SJCRH30 (cell line): Measurements from ENCODE around the gene CELSR2. TPM values are rescaled to one million over a fixed set of nuclear protein-coding genes. Genes with fewer than 3 reads are reported as not detected.
"Not testable (repeated sequence)": the region's sequence is repeated elsewhere in the genome, so short reads cannot be mapped to it uniquely, and the experiment has no call there.

ENCODE experiments used
- DNase-seq, 2 experiments: peaks; one replicate each; pipeline ENCODE4 v3.0.0-alpha.2; 2015 to 2020
- H3K27ac ChIP-seq: fragments of 250-450 bp; sonication (Bioruptor Pico); 2 replicates; pipeline ENCODE4 v1.5.1; 2020; ENCODE audit warnings: mild to moderate bottlenecking, moderate library complexity
- H3K27me3 ChIP-seq: fragments of 250-450 bp; sonication (Bioruptor Pico); 2 replicates; pipeline ENCODE4 v1.5.1; 2020; ENCODE audit warnings: mild to moderate bottlenecking, moderate library complexity
- H3K36me3 ChIP-seq: fragments of 250-450 bp; sonication (Bioruptor Pico); 2 replicates; pipeline ENCODE4 v1.5.1; 2020; ENCODE audit warnings: mild to moderate bottlenecking, moderate library complexity
- H3K4me1 ChIP-seq: fragments of 250-450 bp; sonication (Bioruptor Pico); 2 replicates; pipeline ENCODE4 v1.5.1; 2020; ENCODE audit warnings: mild to moderate bottlenecking, moderate library complexity
- H3K4me3 ChIP-seq: fragments of 250-450 bp; sonication (Bioruptor Pico); 2 replicates; pipeline ENCODE4 v1.5.1; 2020; ENCODE audit warnings: mild to moderate bottlenecking, moderate library complexity
- H3K9me3 ChIP-seq: fragments of 250-450 bp; sonication (Bioruptor Pico); replicated peaks from 2 replicates; pipeline ENCODE4 v1.5.1; 2020; ENCODE audit warnings: mild to moderate bottlenecking, moderate library complexity
- total RNA-seq: library from RNA; depleted of rRNA; stranded (reverse); fragments of >200 nt; shearing (Covaris generic); gene quantifications from 2 replicates; pipeline ENCODE4 v1.2.3, GENCODE V29; 2014

Gene CELSR2
- total RNA-seq, 1 experiment from 2014 or later, result 4.0 TPM

DNA sequence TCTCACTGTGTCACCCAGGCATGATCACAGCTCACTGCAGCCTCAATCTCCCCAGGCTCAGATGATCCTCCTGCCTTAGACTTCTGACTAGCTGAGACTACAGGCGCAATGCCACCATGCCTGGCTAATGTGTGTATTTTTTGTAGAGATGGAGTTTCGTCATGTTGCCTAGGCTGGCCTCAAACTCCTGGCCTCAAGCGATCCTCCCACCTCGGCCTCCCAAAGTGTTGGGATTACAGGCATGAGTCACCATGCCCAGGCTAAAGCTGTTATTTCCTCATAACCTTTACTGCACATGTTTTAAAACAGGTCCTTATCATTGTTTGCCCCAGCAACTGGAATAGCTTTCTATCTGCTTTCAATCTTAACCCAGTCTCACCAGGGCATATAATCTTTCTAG lies 32.7 kb upstream of the CELSR2 start:
- no peaks in the 10 kb centered on the region for H3K27me3 ChIP-seq
- H3K27ac ChIP-seq, result no peak overlapping the region
- H3K36me3 ChIP-seq, result peaks cover 7% of the 10 kb centered on the region
- H3K9me3 ChIP-seq, result no peaks in the 10 kb centered on the region
- DNase-seq, result no peak
- H3K4me3 ChIP-seq, result no peak overlapping the region
- H3K4me1 ChIP-seq, result peaks cover 5% of the 10 kb centered on the region

DNA sequence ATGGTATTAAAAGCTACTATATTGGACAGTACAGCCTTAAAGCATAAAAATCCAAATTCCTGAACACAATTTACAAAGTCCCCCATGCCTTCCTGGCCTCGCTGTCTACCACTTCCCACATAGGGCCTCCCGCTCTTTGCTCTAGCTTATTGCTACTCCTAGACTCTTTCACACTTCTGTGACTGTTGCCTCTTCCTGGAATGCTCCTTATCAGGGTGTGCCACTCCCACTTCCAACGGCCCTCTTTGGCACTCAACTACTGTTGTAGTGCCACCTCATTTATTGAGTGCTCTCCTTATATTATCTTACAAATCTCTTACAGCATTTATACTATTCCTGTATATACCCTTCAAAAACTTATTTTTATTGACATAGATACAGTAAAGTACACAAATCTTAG lies 30.8 kb upstream of the CELSR2 start:
- H3K4me1 ChIP-seq, result peaks cover 5% of the 10 kb centered on the region
- no peak for DNase-seq
- no peaks in the 10 kb centered on the region for H3K27me3 ChIP-seq
- no peak overlapping the region for H3K4me3 ChIP-seq
- H3K9me3 ChIP-seq, result no peaks in the 10 kb centered on the region
- no peak overlapping the region for H3K27ac ChIP-seq
- H3K36me3 ChIP-seq, result peaks cover 7% of the 10 kb centered on the region

DNA sequence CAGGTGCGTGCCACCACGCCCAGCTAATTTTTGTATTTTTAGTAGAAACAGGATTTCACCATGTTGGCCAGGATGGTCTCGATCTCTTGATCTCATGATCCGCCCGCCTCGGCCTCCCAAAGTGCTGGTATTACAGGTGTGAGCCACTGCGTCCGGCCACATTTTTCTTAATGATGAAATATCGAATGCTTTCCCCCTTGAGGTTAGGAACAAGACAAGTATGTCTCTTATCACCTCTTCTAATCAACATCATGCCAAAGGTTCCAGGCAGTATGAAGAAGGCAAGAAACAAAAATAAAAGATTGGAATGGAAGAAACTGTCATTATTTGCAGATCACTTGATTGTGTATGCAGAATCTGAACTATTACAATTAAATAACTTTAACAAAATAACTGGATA lies 28.1 kb upstream of the CELSR2 start:
- H3K9me3 ChIP-seq, H3K4me3 ChIP-seq, H3K27ac ChIP-seq, DNase-seq, H3K4me1 ChIP-seq, H3K27me3 ChIP-seq: not testable (repeated sequence)
- H3K36me3 ChIP-seq, result peaks cover 11% of the 10 kb centered on the region

DNA sequence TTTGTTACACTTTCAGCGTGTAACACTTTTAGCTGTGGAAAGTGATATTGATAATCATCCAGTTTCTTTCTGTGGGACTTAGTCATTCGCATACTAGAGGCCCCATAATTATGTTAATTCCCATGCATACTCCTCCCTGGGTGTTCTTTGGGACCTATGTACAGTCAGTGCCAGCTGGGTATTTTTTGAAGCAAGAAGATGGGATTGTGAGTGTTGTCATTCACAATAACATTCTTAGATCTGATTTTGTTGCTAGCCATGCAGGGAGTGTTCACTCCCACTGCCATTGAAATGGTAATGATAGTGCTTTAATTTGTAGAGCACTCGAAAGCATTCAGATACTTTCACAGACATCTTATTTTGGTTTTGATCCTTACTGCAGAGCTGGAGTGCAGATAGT lies 24.0 kb upstream of the CELSR2 start:
- H3K36me3 ChIP-seq, result peaks cover 33% of the 10 kb centered on the region
- no peak overlapping the region for H3K4me3 ChIP-seq
- H3K4me1 ChIP-seq, result no peaks in the 10 kb centered on the region
- DNase-seq, result no peak
- no peaks in the 10 kb centered on the region for H3K9me3 ChIP-seq
- no peak overlapping the region for H3K27ac ChIP-seq
- no peaks in the 10 kb centered on the region for H3K27me3 ChIP-seq

DNA sequence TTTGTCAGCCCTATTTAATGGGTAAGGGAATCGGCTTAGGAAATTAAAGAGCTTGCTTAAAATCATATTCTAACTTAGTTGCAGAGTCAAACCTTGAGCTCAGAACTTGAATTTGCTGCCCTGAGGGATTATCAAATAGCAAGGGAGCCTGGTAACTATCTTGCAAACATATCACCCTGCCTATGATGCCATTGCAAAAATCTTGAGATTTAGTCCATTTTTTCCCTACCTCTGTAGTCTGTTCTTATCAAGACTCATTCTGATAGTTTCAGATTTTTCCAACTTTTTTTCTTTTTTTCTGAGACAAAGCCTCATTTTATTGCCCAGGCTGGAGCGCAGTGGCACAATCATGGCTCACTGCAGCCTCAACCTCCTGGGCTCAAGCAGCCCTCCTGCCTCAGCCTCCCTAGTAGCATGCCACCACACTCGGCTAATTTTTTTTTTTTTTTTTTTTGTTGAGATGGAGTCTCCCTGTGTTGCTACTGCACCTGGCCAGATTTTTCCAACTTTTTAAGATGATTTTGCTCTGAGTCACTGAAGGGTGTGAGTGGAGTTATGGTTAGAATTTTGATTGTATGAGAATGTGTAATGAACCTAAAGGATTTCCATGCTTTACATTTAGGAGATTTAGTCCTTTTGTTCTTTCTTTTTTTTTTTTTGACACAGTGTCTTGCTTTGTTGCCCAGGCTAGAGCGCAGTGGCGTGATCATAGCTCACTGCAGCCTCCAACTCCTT lies 23.5 kb upstream of the CELSR2 start:
- Histone ChIP-seq H3K36me3 (peaks cover 35% of the 10 kb centered on the region), H3K9me3 (no peaks in the 10 kb centered on the region)
- no peak for DNase-seq

DNA sequence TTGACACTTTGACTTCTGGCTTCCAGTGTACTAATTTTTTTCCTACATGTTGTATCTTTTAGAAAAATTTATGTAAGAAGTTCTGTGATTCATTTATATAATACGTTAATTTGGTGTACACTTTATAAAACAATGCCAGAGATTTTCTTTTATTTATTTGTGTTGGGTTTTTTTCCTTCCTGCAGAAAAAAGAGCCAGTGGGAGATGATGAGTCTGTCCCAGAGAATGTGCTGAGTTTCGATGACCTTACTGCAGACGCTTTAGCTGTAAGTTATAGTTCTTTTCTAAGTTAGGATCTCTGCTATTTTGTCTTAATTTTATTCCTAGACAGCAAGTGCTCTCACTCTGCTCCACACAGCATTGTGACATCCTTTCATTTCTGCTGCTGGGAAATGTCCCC lies 21.2 kb upstream of the CELSR2 start:
- Histone ChIP-seq H3K36me3 (peaks cover 52% of the 10 kb centered on the region), H3K27ac (no peak overlapping the region), H3K27me3 (no peaks in the 10 kb centered on the region), H3K4me3 (no peak overlapping the region), H3K4me1 (no peaks in the 10 kb centered on the region), H3K9me3 (no peaks in the 10 kb centered on the region)
- DNase-seq, result no peak

More for the DNA sequence above, 23.5 kb upstream of the CELSR2 start:
- Histone ChIP-seq H3K4me1 (no peaks in the 10 kb centered on the region), H3K4me3 (no peak overlapping the region), H3K27ac (no peak overlapping the region), H3K27me3 (no peaks in the 10 kb centered on the region)

DNA sequence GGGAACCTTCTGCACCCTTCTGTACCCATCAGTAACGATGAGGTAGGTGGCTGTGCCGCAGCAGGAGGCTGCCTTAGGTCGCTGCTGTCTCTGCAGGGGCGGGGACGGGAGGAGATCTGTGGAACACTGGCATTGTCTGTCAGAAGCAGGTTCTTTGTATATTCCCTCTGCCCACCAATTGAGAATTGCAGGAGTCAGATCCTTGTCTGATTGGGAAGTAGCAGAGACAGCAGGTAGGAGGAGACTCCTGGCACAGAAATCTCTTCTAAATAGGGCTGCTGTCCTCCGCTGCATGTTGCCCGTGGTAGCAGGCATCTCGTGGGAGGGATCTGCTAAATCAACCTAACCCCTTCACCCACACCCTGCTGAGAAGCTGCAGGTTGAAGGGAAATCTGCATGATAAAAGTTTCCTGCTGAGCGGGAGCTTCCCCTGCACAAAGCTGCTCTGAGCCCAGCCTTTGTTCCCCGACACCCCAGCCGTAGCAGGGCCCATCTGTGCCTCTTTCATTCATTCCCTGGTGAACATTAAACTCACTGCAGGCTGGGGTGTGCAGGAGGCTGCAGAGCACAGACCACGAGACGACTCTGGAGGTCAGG lies 19.7 kb upstream of the CELSR2 start:
- DNase-seq, result no peak
- peaks cover 51% of the 10 kb centered on the region for H3K36me3 ChIP-seq
- H3K27ac ChIP-seq, result no peak overlapping the region
- no peaks in the 10 kb centered on the region for H3K9me3 ChIP-seq
- no peaks in the 10 kb centered on the region for H3K4me1 ChIP-seq
- no peak overlapping the region for H3K4me3 ChIP-seq
- H3K27me3 ChIP-seq, result no peaks in the 10 kb centered on the region

DNA sequence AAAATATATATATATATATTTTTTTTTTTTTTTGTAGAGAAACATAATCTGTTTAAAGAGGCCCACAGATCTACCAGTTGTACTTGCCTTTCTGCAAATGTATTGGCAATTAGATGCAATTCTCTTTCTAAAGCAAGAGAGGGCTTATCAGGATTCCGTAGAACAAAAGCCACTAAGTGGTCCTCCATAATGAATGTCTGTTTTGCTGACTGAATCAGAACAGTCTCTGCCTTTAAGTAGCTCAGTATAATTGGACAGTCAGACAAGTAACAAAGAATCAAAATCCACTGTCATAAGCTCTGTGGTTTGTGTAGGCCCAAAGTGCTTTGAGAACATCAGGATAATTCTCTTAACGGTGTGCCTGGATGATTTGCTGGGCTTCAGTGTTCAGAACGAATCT lies 18.3 kb upstream of the CELSR2 start:
- no peaks in the 10 kb centered on the region for H3K27me3 ChIP-seq
- DNase-seq, result no peak
- no peak overlapping the region for H3K27ac ChIP-seq
- H3K4me1 ChIP-seq, result no peaks in the 10 kb centered on the region
- H3K9me3 ChIP-seq, result no peaks in the 10 kb centered on the region
- peaks cover 63% of the 10 kb centered on the region for H3K36me3 ChIP-seq
- H3K4me3 ChIP-seq, result no peak overlapping the region

DNA sequence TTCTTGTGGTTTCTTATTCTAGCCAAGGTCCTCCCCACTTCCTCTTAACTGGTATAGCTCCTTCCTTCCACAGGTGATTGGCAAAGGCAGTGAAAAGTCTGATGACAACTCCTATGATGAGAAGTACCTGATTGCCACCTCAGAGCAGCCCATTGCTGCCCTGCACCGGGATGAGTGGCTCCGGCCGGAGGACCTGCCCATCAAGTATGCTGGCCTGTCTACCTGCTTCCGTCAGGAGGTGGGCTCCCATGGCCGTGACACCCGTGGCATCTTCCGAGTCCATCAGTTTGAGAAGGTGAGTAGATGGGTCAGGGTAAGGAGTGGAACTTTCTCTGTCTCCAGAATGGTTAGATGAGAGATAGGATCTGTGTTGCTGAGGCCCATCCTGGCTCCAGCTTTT lies 14.2 kb upstream of the CELSR2 start:
- Histone ChIP-seq H3K4me3 (no peak overlapping the region), H3K36me3 (peaks cover 66% of the 10 kb centered on the region), H3K9me3 (no peaks in the 10 kb centered on the region), H3K4me1 (no peaks in the 10 kb centered on the region), H3K27ac (no peak overlapping the region), H3K27me3 (no peaks in the 10 kb centered on the region)
- DNase-seq, result no peak

DNA sequence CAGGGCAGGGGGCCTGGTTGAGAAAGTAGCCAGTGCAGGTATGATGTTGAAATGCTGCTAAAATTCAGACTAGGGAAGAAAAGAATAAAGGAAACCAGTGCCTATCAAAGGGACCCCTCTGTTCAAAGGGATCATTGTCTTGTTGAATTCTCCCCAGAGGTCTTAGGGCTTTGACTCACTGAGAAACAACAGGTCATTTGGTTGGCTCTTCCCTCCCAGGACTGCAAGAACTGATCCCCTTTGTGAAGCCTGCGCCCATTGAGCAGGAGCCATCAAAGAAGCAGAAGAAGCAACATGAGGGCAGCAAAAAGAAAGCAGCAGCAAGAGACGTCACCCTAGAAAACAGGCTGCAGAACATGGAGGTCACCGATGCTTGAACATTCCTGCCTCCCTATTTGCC lies 11.8 kb upstream of the CELSR2 start:
- peaks cover 48% of the 10 kb centered on the region for H3K36me3 ChIP-seq
- H3K27me3 ChIP-seq, result no peaks in the 10 kb centered on the region
- H3K4me1 ChIP-seq, result no peaks in the 10 kb centered on the region
- no peak for DNase-seq
- no peak overlapping the region for H3K4me3 ChIP-seq
- H3K9me3 ChIP-seq, result no peaks in the 10 kb centered on the region
- H3K27ac ChIP-seq, result no peak overlapping the region

DNA sequence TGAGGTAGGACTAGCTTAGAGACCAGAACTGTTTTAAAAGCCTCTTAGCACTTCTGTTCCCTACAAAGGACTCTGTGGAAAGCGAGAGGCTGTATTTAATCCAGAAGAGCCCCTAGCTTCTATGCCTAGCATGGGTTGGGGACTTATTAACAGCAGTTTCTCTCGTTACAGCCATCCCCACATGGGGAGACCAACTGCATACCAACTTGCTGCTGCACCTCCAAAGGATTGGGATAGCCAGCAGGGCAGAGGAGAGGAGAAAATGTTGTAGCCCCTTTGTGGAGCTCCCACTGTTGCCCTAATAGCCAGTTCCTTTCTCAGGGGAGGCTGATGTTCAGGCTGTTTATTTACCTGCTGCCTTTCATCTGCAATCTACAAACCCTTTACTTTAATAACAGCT lies 11.0 kb upstream of the CELSR2 start:
- no peaks in the 10 kb centered on the region for H3K9me3 ChIP-seq
- H3K27ac ChIP-seq, result no peak overlapping the region
- H3K27me3 ChIP-seq, result no peaks in the 10 kb centered on the region
- DNase-seq, result no peak
- H3K4me3 ChIP-seq, result no peak overlapping the region
- no peaks in the 10 kb centered on the region for H3K4me1 ChIP-seq
- H3K36me3 ChIP-seq, result peaks cover 39% of the 10 kb centered on the region

DNA sequence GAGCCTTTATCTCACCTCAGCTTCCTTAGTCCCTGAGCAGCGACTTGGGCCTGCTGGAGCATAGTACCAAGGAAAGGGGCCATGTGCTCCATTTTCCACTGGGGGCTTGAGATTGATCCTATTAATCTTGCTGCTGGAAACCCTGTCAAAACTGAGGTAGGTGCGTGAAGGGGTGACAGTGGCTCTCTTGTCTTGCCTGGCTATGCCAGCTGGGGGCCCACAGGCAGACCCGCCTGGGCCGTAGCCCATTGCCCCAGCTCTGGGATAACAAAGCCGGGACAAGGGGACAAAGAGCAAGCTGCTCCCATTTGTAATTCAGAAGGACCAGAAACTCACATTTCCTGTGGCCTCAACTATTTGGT lies 10.3 kb upstream of the CELSR2 start:
- no peak for DNase-seq
- peaks cover 36% of the 10 kb centered on the region for H3K36me3 ChIP-seq
- no peak overlapping the region for H3K4me3 ChIP-seq

DNA sequence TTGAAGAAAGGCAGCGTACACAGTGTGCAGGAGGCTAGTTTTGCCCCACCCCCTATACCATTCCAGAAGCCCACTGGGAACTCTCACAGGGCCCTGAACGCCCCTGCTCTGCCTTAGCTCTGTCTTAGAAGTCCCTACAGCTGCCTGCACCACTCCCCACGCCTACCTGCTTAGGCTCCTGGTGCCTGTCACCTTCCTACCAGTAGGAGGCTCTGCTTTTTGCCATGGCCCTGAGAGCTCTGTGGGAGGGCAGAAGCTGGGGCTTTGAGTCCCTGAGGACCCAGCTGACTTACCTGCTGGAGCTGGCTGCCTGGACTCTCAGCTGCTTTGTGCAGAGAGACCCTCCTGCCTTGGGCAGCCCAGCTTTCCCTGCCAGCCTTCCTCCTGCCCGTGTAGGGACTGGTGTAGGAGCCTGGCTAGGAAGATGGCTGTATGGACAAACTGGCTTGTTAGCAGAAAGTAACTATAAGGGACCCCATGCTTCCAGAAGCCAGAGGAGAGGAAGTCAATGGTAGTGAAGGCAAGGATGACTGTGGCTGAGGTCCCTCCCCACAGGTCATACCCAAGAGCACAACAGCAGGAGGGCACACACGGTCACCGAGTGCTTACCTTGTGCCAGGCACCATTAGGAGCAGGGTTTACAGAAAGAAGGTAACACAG lies 9.8 kb upstream of the CELSR2 start:
- Histone ChIP-seq H3K4me3 (no peak overlapping the region), H3K9me3 (no peaks in the 10 kb centered on the region), H3K36me3 (peaks cover 36% of the 10 kb centered on the region), H3K27me3 (no peaks in the 10 kb centered on the region), H3K4me1 (no peaks in the 10 kb centered on the region), H3K27ac (no peak overlapping the region)
- peak in 1 of 2 experiments; percentile 53 for DNase-seq

More for the DNA sequence above, 10.3 kb upstream of the CELSR2 start:
- H3K27ac ChIP-seq, result no peak overlapping the region
- no peaks in the 10 kb centered on the region for H3K9me3 ChIP-seq
- no peaks in the 10 kb centered on the region for H3K27me3 ChIP-seq
- no peaks in the 10 kb centered on the region for H3K4me1 ChIP-seq

DNA sequence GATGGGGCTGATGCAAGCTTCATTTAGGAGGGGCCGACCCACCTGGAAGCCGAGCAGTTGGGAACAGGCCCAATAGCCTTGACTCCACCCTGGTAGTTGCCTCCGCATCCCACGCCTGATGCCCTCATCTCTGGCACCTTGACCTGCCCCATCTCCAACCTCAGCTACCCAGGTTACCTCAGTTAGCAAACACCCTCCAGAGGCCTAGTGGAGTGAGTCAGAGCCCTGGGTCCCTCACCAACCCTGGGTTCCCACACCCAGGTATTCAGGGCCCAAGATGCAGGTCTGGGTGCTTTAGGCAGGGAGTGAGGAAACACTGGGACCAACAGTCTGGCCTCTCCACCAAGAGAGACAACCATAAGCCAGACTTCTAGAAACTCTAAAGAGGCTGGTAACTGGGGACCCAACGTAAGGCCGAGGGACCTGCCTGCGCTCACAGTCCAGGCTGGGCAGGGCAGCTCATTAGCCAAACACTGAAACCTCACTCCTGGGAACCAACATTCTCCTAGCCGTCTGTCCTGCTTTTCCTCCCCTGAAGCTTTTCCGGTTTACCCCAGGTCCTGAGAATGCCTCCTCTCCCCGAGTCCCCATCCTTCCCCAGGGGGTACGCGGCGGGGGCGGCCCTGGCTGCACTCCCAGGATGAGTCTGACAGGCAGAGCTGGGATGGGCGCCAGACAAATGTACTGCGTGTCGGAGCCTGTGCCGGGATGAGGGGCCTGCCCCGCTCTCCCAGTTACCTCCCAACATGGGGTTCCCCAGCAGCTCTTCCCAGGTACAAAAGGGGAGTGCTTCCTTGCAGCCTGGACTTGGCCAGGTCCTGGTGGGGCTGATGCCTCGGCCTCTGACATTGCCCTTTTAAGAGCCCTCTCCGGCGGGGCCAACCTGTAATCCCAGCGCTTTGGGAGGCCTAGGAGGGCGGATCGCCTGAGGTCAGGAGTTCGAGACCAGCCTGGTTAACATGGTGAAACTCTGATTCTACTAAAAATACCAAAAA lies 8.9 kb upstream of the CELSR2 start:
- Histone ChIP-seq H3K4me1 (no peaks in the 10 kb centered on the region), H3K27me3 (no peaks in the 10 kb centered on the region), H3K27ac (no peak overlapping the region), H3K9me3 (no peaks in the 10 kb centered on the region), H3K36me3 (peaks cover 30% of the 10 kb centered on the region), H3K4me3 (no peak overlapping the region)
- DNase-seq, result no peak

DNA sequence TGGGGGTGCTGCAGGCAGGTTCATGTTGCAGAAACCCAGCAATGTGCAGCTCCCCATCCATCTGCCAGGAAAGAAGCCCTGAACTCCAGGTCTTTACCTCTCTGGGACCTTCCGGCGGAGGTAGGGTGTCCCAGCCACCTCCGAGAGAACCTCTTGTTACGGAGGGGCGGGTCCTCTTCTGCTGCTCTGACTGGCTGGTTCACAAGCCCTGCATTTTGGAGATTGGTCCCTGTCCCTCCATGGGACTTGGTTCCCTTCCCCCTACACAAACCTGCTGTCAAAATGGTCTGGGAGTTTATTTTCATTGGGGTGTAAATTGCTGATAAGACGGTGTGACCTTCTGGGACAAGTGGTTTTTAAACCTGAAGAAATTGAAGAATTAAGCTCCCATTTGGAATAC lies 8.0 kb upstream of the CELSR2 start:
- H3K27me3 ChIP-seq, result no peaks in the 10 kb centered on the region; the same call in 1 of the 2 replicates
- H3K9me3 ChIP-seq, result no peaks in the 10 kb centered on the region
- no peak for DNase-seq
- peaks cover 22% of the 10 kb centered on the region; the same call in 1 of the 2 replicates for H3K36me3 ChIP-seq
- no peak overlapping the region for H3K4me3 ChIP-seq
- H3K27ac ChIP-seq, result no peak overlapping the region
- no peaks in the 10 kb centered on the region for H3K4me1 ChIP-seq
